Dedifferentiated amniotic fluid mesenchymal stem cell (primary cell): ENCODE measurements around the gene TWSG1.
"Not testable (repeated sequence)": the region's sequence is repeated elsewhere in the genome, so short reads cannot be mapped to it uniquely, and the experiment has no call there.

Source experiments
- DNase-seq: peaks from one replicate; pipeline ENCODE4 v3.0.0-alpha.2; 2016; ENCODE audit errors: extremely low spot score

Gene TWSG1

GRCh38 chr18:9387891-9388290 is 53.3 kb downstream of the TWSG1 start:
- DNase-seq: no peak

DNA sequence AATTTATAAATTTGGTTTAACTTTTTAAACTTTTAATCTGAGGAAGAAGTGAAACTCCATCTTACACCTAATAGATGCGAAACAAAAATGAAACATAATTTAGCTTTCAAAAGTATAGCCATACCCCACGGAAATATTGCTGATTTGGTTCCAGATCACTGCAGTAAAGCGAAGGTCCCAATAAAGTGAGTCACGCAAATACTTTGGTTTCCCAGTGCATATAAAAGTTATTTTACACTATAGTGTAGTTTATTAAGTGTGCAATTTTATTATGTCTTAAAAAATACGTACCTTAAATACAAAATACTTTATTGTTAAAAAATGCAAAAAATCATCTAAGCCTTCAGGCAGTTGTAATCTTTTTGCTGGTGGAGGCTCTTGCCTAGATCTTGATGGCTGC is 55.1 kb downstream of the TWSG1 start:
- DNase-seq: no peak

DNA sequence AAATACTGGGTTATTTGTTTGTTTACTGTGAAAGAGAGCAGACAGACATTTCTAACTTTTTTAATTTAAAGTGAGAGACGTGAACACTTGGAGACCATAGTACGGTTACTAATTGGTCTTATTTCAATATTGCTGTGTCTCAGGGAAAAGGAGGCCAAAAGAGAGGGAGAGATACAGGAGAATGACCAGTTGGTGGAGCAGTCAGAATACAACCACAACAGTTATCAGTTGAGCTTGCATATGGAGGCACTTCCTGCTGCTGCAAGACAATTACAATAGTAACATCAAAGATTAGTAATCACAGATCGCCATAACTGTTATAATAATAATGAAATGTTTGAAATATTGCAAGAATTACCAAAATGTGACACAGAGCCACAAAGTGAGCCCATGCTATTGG is 58.2 kb downstream of the TWSG1 start:
- DNase-seq: no peak

DNA sequence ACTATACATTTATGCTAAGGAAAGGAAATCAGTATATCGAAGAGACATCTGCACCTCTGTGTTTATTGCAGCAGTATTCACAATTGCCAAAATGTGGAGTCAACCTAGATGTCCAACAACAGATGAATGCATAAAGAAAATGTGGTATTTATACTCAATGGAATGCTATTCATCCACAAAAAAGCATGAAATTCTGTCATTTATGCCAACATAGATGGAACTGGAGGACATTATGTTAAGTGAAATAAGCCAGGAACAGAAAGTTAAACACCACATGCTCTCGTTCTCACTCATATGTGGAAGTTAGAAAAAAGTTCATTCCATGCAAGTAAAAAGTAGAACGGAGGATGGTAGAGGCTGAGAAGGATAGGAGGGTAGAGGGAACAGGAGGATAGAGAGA is 59.5 kb downstream of the TWSG1 start:
- DNase-seq: no peak

- DNase-seq: no peak
These were observed 65.6 kb downstream of the TWSG1 start for GRCh38 chr18:9400197-9400596.

- no peak for DNase-seq
These were observed 66.6 kb downstream of the TWSG1 start for GRCh38 chr18:9401176-9401575.

DNA sequence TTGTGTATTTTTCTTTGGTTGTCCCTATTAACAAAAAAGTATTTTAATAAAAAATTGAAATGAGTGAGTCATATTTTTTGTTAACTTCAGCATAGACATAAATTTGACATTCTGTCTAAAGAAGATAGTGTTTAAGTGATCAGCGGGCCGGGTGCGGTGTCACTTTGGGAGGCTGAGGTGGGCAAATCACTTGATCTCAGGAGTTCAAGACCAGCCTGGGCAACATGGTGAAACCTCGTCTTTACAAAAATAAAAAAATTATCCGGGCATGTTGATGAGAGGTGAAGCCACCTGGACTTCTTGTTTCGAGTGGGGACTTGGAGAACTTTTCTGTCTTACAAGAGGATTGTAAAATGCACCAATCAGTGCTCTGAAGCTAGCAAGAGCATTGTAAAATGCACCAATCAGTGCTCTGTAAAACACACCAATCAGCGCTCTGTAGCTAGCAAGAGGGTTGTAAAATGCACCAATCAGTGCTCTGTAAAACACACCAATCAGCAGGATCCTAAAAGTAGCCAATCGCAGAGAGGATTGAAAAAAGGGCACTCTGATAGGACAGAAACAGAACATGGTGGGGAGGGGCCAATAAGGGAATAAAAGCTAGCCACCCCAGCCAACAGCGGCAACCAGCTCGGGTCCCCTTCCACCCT is 67.9 kb downstream of the TWSG1 start:
- not testable (repeated sequence) for DNase-seq

DNA sequence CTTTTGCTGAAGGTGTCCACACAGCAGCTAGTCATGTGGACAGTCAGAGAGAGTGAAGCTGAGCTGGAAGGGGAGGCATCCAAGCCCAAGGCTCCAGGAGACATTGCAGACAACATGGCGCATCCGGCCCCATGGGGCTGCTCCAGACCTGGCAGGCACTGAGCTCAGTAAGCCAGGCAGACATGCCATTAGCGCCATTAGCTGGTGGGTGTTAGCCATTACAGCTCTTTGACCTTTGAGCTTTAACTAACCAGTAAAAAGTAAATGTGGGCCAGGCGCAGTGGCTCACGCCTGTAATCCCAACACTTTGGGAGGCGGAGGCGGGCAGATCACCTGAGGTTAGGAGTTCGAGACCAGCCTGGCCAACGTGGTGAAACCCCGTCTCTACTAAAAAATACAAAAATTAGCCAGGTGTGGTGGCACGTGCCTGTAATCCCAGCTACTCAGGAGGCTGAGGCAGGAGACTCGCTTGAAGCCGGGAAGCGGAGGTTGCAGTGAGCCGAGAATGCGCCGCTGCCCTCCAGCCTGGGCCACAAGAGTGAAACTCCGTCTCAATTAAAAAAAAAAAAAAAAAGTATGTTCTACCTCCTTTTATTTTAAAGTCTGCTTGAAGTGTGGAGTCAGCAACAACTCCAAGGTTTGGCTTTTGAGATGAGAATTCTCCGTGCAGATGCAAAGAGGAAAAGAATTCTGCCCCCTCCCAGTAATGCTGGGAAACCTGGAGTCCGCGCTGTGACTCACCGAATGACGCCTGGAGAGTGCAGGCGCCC is 69.4 kb downstream of the TWSG1 start:
- DNase-seq: no peak

- no peak for DNase-seq
These were observed 70.0 kb downstream of the TWSG1 start for GRCh38 chr18:9404565-9405060.

GRCh38 chr18:9405130-9405529 is 70.6 kb downstream of the TWSG1 start:
- DNase-seq: no peak

DNA sequence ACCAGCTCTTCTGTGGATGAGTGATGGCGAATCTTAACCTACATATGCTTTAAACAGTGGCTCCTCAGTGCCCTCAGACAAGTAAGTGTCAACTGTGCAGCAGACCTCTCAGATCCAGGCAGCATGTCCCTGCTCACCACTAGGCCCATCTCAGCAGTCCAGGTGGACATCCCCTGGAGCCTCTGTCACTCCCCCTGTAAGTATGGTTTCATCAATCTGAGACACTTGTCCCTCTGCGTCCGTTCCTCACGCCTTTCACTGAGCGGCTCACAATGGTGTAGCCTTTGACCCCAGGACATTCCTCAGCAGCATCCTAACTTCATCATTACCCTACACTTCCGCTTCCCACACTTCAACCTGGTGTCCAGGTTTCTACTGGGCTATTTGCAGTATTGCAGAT is 71.4 kb downstream of the TWSG1 start:
- DNase-seq: no peak

- no peak for DNase-seq
These were observed 75.9 kb downstream of the TWSG1 start for GRCh38 chr18:9410515-9410914.

- DNase-seq: peak; percentile 39
These were observed 79.0 kb downstream of the TWSG1 start for GRCh38 chr18:9413576-9413975.

DNA sequence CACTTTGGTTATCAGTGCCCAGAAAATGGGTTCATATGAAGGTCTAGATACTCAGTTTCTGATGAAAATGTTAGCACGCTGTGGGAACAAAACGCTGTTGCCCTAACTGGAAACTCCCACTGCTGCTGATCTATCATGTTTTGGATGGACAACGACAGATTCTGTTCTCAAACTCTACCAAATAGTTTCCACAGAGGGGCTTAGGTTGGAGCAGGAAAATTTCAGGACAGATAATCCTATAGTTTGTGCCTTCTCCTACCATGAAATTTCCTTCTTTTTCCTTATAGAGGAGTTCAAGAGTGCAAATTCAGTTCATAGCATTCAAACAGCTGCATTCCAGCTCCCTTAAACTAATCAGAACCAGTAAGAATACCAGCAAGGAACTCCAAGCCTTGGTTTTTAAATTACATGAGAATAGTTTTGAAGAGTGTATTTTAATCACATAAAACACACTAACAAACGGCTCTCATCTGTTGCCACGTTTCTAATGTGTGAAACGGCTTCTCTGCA is 82.0 kb downstream of the TWSG1 start:
- DNase-seq: no peak

DNA sequence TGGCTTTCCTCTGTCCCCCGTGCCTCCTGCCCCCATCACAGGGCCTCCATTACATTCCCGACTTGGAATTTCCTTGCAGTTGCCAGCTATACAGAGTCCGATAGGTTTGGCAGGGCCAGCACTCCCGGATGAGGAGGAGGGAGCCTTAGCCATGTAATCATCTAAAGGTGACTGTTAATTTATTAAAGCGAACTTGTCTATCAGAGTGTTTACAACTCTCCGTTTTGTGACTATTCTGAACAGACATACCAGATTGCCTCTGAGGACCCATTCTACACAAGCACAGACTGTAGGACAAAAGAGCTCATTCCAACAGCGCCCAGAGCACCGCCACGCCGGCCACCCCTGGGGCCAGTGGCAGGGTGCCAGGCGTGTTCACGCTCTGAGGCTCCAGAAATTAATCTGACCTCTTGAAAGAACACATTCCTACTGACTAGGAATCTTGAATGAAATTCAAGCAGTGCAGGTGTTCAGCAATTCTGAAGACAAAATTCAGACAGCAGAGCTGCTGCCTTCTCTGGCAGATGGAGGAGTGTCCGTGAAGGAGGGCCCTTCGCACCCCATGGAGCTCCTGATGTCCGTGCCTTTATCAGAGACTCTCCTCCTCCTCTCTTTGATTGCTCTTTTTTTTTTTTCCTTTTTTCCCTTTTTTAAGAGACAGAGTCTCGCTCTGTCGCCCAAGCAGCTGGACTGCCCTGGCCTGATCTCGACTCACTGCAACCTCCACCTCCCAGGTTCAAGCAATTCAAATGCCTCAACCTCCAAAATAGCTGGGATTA is 82.7 kb downstream of the TWSG1 start:
- peak; percentile 64 for DNase-seq

GRCh38 chr18:9418047-9418690 is 83.6 kb downstream of the TWSG1 start:
- no peak for DNase-seq

DNA sequence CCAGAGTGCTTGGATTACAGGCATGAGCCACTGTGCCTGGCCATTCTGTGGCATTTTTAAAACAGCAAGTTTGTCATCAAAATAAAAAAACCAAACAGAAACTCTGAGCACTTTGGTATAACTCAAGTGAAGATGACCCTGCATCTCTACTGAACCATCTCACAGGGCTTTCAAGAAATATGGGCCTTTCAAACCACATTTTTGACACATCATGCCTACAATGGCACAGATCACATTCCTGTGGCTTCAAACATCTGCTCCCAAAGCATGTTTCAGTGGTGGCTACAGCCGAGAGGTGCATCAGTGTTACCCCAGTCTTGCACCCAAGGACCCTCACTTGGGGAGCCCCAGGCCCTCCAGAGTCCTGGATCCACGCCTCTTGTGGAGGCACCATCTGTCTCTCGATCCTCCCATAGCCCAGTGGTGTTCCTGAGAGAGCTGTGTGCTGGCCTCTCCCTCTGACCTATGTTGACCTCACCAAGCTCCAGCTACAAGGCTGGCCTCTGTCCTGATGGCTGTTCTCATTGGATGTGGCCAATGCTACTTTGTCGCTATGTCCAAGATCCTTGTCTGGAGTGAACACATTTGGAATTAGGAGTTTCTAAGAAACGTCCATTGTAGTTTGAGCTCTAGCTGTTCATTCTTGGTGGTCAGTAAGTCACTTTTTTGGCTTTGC is 85.5 kb downstream of the TWSG1 start:
- DNase-seq: no peak

DNA sequence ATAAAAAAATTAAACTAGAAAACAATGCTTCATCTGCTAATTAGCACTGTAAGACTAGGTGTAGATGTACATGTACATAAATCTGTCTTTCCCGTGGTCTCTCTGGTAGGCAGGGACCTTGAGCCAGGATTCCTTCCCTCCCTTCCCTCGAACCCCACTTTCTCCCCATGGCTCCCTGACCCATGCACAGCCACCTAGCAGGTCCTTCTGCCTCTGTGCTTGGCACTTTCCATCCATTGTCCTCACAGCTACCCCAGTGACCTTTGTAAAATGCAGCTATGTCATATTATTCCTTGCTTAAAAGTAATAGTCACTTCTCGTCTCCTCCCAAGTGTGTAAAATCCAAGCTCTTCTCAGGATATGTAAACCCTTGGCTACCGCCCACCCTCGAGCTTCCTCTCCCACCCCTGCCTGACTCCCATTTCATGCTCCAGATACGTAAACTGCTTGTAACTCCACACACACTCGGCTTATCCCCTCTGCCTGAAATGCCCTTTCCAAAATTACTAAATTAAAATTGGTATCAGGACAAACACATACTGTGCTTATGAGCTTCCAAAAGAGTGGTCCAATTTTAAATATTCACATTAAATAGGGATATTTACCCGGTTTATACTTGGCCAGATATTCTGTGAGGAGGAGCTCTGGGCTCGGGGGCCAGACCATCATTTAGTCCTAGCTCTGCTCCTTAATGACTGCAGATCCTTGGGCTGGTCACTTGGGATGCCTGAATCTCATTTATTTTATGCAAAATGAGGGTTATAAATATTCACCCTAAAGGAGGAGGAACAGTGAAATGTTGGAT is 86.7 kb downstream of the TWSG1 start:
- DNase-seq: no peak

GRCh38 chr18:9421901-9422327 is 87.3 kb downstream of the TWSG1 start:
- no peak for DNase-seq

- no peak for DNase-seq
These were observed 88.4 kb downstream of the TWSG1 start for GRCh38 chr18:9422816-9423519.
